A673 (cell line): ENCODE data around the gene MTX2. TPM values are rescaled to one million over a fixed set of nuclear protein-coding genes. Genes with fewer than 3 reads are reported as not detected.

Experiments
- BruUV-seq: library from RNA; stranded (reverse); fragments of 400-500 nt; replicated peaks from 2 replicates; lab custom pipeline; 2021; lab: Mats Ljungman, UMichigan
- CTCF ChIA-PET: fragments of 300-600 bp; sonication (Branson Sonifier 250); formaldehyde crosslinking; loops from one replicate; lab custom pipeline; 2022; ENCODE audit warnings: antibody characterized with exemption; lab: Charles Lee
- POLR2A ChIA-PET: fragments of 300-600 bp; sonication (Branson Sonifier 250); formaldehyde crosslinking; loops from one replicate; lab custom pipeline; 2022; ENCODE audit warnings: antibody characterized with exemption; ENCODE audit not compliant: low non-redundant PET; lab: Charles Lee
- DNase-seq: peaks from one replicate; pipeline ENCODE4 v3.0.0-alpha.2; 2015; ENCODE audit warnings: low spot score
- H3K27ac ChIP-seq: fragments of 200-600 bp; sonication (generic); 2 replicates; pipeline ENCODE4 v1.5.1; 2016; ENCODE audit warnings: mixed run types, low read depth, mild to moderate bottlenecking, mixed read lengths, antibody characterized with exemption, low read length; ENCODE audit not compliant: poor library complexity, severe bottlenecking
- H3K27me3 ChIP-seq: fragments of 200-600 bp; sonication (generic); replicated peaks from 2 replicates; pipeline ENCODE4 v1.6.1; 2017; ENCODE audit warnings: mixed run types, low read depth, mild to moderate bottlenecking, mixed read lengths, antibody characterized with exemption, low read length; ENCODE audit not compliant: insufficient read depth, poor library complexity
- H3K36me3 ChIP-seq: fragments of 200-600 bp; sonication (generic); 2 replicates; pipeline ENCODE4 v1.6.1; 2016; ENCODE audit warnings: mixed run types, mild to moderate bottlenecking, mixed read lengths, antibody characterized with exemption, low read length; ENCODE audit not compliant: insufficient read depth, poor library complexity, severe bottlenecking
- H3K4me1 ChIP-seq: fragments of 200-600 bp; sonication (generic); 2 replicates; pipeline ENCODE4 v1.6.1; 2017; ENCODE audit warnings: mixed run types, mild to moderate bottlenecking, mixed read lengths, antibody characterized with exemption, low read length; ENCODE audit not compliant: insufficient read depth, poor library complexity, severe bottlenecking
- H3K4me3 ChIP-seq: fragments of 200-600 bp; sonication (generic); 2 replicates; pipeline ENCODE4 v1.5.1; 2016; ENCODE audit warnings: low read depth, mixed run types, mild to moderate bottlenecking, mixed read lengths, low read length; ENCODE audit not compliant: poor library complexity, severe bottlenecking
- H3K9me3 ChIP-seq: fragments of 200-600 bp; sonication (generic); 2 replicates; pipeline ENCODE4 v1.6.1; 2016; ENCODE audit warnings: mixed run types, low read depth, mild to moderate bottlenecking, mixed read lengths, antibody characterized with exemption, low read length; ENCODE audit not compliant: poor library complexity, severe bottlenecking
- CTCF ChIP-seq: fragments of 300-800, 200-600 bp; sonication (generic); conservative IDR thresholded peaks from 2 replicates; pipeline ENCODE4 v1.5.1; 2017; ENCODE audit warnings: low read depth, mild to moderate bottlenecking, antibody characterized with exemption, low read length, moderate library complexity, mixed read lengths
- EZH2 ChIP-seq: fragments of 200-600 bp; sonication (generic); IDR thresholded peaks from 2 replicates; pipeline ENCODE4 v1.6.1; 2017; ENCODE audit warnings: borderline replicate concordance, low read depth, mild to moderate bottlenecking, mixed read lengths, antibody characterized with exemption, low read length; ENCODE audit not compliant: poor library complexity, severe bottlenecking
- intact Hi-C: fragments of 100-400 bp; cut with micrococcal nuclease; formaldehyde crosslinking; loops from one replicate; pipeline ENCODE4 v1.10.0; 2022; ENCODE audit not compliant: unreplicated experiment
- total RNA-seq: library from RNA; stranded (reverse); gene quantifications from 2 replicates; pipeline ENCODE4 v1.2.3, GENCODE V29; 2021

MTX2 gene
- total RNA-seq, 1 experiment from 2014 or later, result 31.1 TPM

- peaks cover 14% of the 10 kb centered on the region for H3K4me1 ChIP-seq
- DNase-seq, result no peak
- no TSS peak for BruUV-seq
- H3K27ac ChIP-seq, result no peak overlapping the region
- no peaks in the 10 kb centered on the region for H3K9me3 ChIP-seq
- H3K36me3 ChIP-seq, result no peaks in the 10 kb centered on the region
- POLR2A ChIA-PET, result no interaction called here
- intact Hi-C loops, result no loop called here
- CTCF ChIA-PET, result no interaction called here
- no peaks in the 10 kb centered on the region for H3K27me3 ChIP-seq
- no peak for TF ChIP-seq CTCF
- no peak for TF ChIP-seq EZH2
- H3K4me3 ChIP-seq, result no peak overlapping the region
These were observed 22.6 kb downstream of the MTX2 start for GRCh38 chr2:176291809-176292283.

- ChIA-PET POLR2A (interaction anchor here (0.6 kb wide), 1 partner anchor 305 kb away, joined by 3 read pairs; no protein-coding TSS in a partner anchor), CTCF (no interaction called here)
- TF ChIP-seq CTCF, result no peak
- TF ChIP-seq EZH2, result no peak
- H3K27me3 ChIP-seq, result no peaks in the 10 kb centered on the region
- peaks cover 21% of the 10 kb centered on the region for H3K4me1 ChIP-seq
- no TSS peak for BruUV-seq
- intact Hi-C loops, result no loop called here
- H3K4me3 ChIP-seq, result no peak overlapping the region
- no peaks in the 10 kb centered on the region for H3K9me3 ChIP-seq
- no peak overlapping the region for H3K27ac ChIP-seq
- H3K36me3 ChIP-seq, result no peaks in the 10 kb centered on the region
- no peak for DNase-seq
These were observed 23.4 kb downstream of the MTX2 start for GRCh38 chr2:176292608-176293007.

- Histone ChIP-seq H3K4me1 (peaks cover 15% of the 10 kb centered on the region), H3K27me3 (no peaks in the 10 kb centered on the region), H3K9me3 (no peaks in the 10 kb centered on the region), H3K4me3 (no peak overlapping the region), H3K36me3 (no peaks in the 10 kb centered on the region), H3K27ac (no peak overlapping the region)
- BruUV-seq, result no TSS peak
- intact Hi-C loops, result no loop called here
- DNase-seq, result no peak
- ChIA-PET CTCF (no interaction called here), POLR2A (no interaction called here)
- no peak for TF ChIP-seq CTCF
- no peak for TF ChIP-seq EZH2
These were observed 24.1 kb downstream of the MTX2 start for GRCh38 chr2:176293334-176293733.
